WTC11 (cell line): ENCODE data around the gene DDX46. TPM values are rescaled to one million over a fixed set of nuclear protein-coding genes. Genes with fewer than 3 reads are reported as not detected.
A peak's percentile ranks its signal among the peaks of the same experiment; 100 is the strongest.

Experiments used
- ATAC-seq: fragments of 200-7000 bp; cut with Tn5 transposase; 2 replicates; pipeline ENCODE4 v1.10.0; 2021; ENCODE audit warnings: mild to moderate bottlenecking, moderate library complexity
- CTCF ChIA-PET: fragments of 300-600 bp; sonication (Branson Sonifier 250); formaldehyde crosslinking; loops from one replicate; lab custom pipeline; 2021; ENCODE audit warnings: antibody characterized with exemption; lab: Charles Lee
- POLR2A ChIA-PET: fragments of 350-600 bp; sonication (Branson Sonifier 250); formaldehyde crosslinking; loops from one replicate; lab custom pipeline; 2021; ENCODE audit warnings: antibody characterized with exemption; lab: Charles Lee
- DNase-seq: peaks from one replicate; pipeline ENCODE4 v3.0.0; 2021; ENCODE audit warnings: low spot score
- H3K27ac Mint-ChIP-seq: 2 replicates; pipeline ENCODE4 v1.8.0; 2021; ENCODE audit warnings: mixed read lengths
- H3K27me3 Mint-ChIP-seq: 2 replicates; pipeline ENCODE4 v1.8.0; 2021; ENCODE audit warnings: low read depth, mild to moderate bottlenecking, moderate library complexity, mixed read lengths
- H3K36me3 Mint-ChIP-seq: 2 replicates; pipeline ENCODE4 v1.8.0; 2021; ENCODE audit warnings: mixed read lengths
- H3K4me1 Mint-ChIP-seq: 2 replicates; pipeline ENCODE4 v1.8.0; 2022; ENCODE audit warnings: mixed read lengths
- H3K4me3 Mint-ChIP-seq: 2 replicates; pipeline ENCODE4 v1.8.0; 2021; ENCODE audit warnings: mild to moderate bottlenecking, moderate library complexity, mixed read lengths
- H3K9me3 Mint-ChIP-seq: 2 replicates; pipeline ENCODE4 v1.8.0; 2021; ENCODE audit warnings: mixed read lengths
- CREM ChIP-seq: sonication (generic); formaldehyde crosslinking; IDR thresholded peaks from 2 replicates; pipeline ENCODE4 v1.8.1; 2022; ENCODE audit warnings: mild to moderate bottlenecking, missing genetic modification reagents, moderate library complexity
- FOXJ3 ChIP-seq: sonication (generic); formaldehyde crosslinking; IDR thresholded peaks from 2 replicates; pipeline ENCODE4 v1.9.0; 2021; ENCODE audit warnings: missing genetic modification reagents, mild to moderate bottlenecking, borderline replicate concordance
- FOXK1 ChIP-seq: sonication (generic); formaldehyde crosslinking; IDR thresholded peaks from 2 replicates; pipeline ENCODE4 v1.8.0; 2022; ENCODE audit warnings: mild to moderate bottlenecking, moderate library complexity, missing genetic modification reagents
- GTF2I ChIP-seq: fragments of 250-450 bp; sonication (Bioruptor Pico); conservative IDR thresholded peaks from 2 replicates; pipeline ENCODE4 v1.4.0; 2021; ENCODE audit warnings: mild to moderate bottlenecking
- MLX ChIP-seq: sonication (generic); formaldehyde crosslinking; IDR thresholded peaks from 2 replicates; pipeline ENCODE4 v1.8.1; 2023; ENCODE audit warnings: mild to moderate bottlenecking, missing genetic modification reagents, moderate library complexity
- MXD4 ChIP-seq: fragments of 250-450 bp; sonication (Bioruptor Pico); IDR thresholded peaks from 2 replicates; pipeline ENCODE4 v1.8.0; 2021; ENCODE audit warnings: mild to moderate bottlenecking, moderate library complexity, borderline replicate concordance
- NFATC4 ChIP-seq: fragments of 250-450 bp; sonication (Bioruptor Pico); IDR thresholded peaks from 2 replicates; pipeline ENCODE4 v1.9.0; 2021; ENCODE audit warnings: mild to moderate bottlenecking
- SMAD3 ChIP-seq: sonication (generic); formaldehyde crosslinking; IDR thresholded peaks from 2 replicates; pipeline ENCODE4 v1.8.0; 2022; ENCODE audit warnings: missing genetic modification reagents, mild to moderate bottlenecking, borderline replicate concordance
- TEAD1 ChIP-seq: sonication (generic); formaldehyde crosslinking; IDR thresholded peaks from 2 replicates; pipeline ENCODE4 v1.8.0; 2022; ENCODE audit warnings: mild to moderate bottlenecking, missing genetic modification reagents
- TP53 ChIP-seq: sonication (generic); formaldehyde crosslinking; IDR thresholded peaks from 2 replicates; pipeline ENCODE4 v1.8.1; 2023; ENCODE audit warnings: mild to moderate bottlenecking, missing genetic modification reagents
- ZNF121 ChIP-seq: sonication (generic); formaldehyde crosslinking; IDR thresholded peaks from 2 replicates; pipeline ENCODE4 v1.8.0; 2023; ENCODE audit warnings: missing genetic modification reagents
- ZNF263 ChIP-seq: sonication (generic); formaldehyde crosslinking; IDR thresholded peaks from 2 replicates; pipeline ENCODE4 v1.8.1; 2022; ENCODE audit warnings: low read depth, mild to moderate bottlenecking, moderate library complexity, missing genetic modification reagents
- ZNF423 ChIP-seq: fragments of 250-450 bp; sonication (Bioruptor Pico); IDR thresholded peaks from 2 replicates; pipeline ENCODE4 v2.1.2; 2022; ENCODE audit warnings: mild to moderate bottlenecking, moderate library complexity
- total RNA-seq: library from RNA; stranded (reverse); gene quantifications from 3 replicates; pipeline ENCODE4 v1.2.3, GENCODE V29; 2021
- TF ChIP-seq, protein P1 (sequence below): sonication (generic); formaldehyde crosslinking; IDR thresholded peaks from 2 replicates; pipeline ENCODE4 v1.8.0; 2023; ENCODE audit warnings: mild to moderate bottlenecking, missing genetic modification reagents
- TF ChIP-seq, protein P2 (sequence below): sonication (generic); formaldehyde crosslinking; IDR thresholded peaks from 2 replicates; pipeline ENCODE4 v1.8.1; 2022; ENCODE audit warnings: low read depth, mild to moderate bottlenecking, moderate library complexity, missing genetic modification reagents, borderline replicate concordance
- TF ChIP-seq, protein P3 (sequence below): fragments of 200-600 bp; IDR thresholded peaks from 2 replicates; pipeline ENCODE4 v1.8.0; 2022; ENCODE audit warnings: antibody characterized with exemption
- TF ChIP-seq, protein P4 (sequence below): fragments of 250-450 bp; sonication (Bioruptor Pico); IDR thresholded peaks from 2 replicates; pipeline ENCODE4 v1.9.0; 2021; ENCODE audit warnings: mild to moderate bottlenecking
- TF ChIP-seq, protein P5 (sequence below): sonication (generic); formaldehyde crosslinking; IDR thresholded peaks from 2 replicates; pipeline ENCODE4 v1.8.0; 2023; ENCODE audit warnings: missing genetic modification reagents, mild to moderate bottlenecking, borderline replicate concordance

Gene DDX46
- total RNA-seq, 1 experiment from 2014 or later = 123 TPM

- TF ChIP-seq MLX (CRISPR knock-in tag) (no peak), ZNF263 (no peak), TP53 (CRISPR knock-in tag) (peak; percentile 70; the same call in 1 of the 2 replicates), GTF2I (no peak)
- TF ChIP-seq, protein P1, sequence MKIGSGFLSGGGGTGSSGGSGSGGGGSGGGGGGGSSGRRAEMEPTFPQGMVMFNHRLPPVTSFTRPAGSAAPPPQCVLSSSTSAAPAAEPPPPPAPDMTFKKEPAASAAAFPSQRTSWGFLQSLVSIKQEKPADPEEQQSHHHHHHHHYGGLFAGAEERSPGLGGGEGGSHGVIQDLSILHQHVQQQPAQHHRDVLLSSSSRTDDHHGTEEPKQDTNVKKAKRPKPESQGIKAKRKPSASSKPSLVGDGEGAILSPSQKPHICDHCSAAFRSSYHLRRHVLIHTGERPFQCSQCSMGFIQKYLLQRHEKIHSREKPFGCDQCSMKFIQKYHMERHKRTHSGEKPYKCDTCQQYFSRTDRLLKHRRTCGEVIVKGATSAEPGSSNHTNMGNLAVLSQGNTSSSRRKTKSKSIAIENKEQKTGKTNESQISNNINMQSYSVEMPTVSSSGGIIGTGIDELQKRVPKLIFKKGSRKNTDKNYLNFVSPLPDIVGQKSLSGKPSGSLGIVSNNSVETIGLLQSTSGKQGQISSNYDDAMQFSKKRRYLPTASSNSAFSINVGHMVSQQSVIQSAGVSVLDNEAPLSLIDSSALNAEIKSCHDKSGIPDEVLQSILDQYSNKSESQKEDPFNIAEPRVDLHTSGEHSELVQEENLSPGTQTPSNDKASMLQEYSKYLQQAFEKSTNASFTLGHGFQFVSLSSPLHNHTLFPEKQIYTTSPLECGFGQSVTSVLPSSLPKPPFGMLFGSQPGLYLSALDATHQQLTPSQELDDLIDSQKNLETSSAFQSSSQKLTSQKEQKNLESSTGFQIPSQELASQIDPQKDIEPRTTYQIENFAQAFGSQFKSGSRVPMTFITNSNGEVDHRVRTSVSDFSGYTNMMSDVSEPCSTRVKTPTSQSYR (CRISPR knock-in tag) = no peak; the same call in 1 of the 2 replicates
Measured at GRCh38 chr5:134738133-134738962, 20.2 kb upstream of the DDX46 start, which contains the start of gene CAMLG (continued).

- Mint-ChIP-seq H3K36me3 (peaks cover 18% of the 10 kb centered on the region), H3K9me3 (no peaks in the 10 kb centered on the region), H3K27ac (peak overlapping the region; percentile 80), H3K4me1 (peaks cover 8% of the 10 kb centered on the region), H3K4me3 (peak overlapping the region; percentile 95), H3K27me3 (no peaks in the 10 kb centered on the region)
- POLR2A ChIA-PET = interaction anchor here (0.5 to 1.3 kb wide), 9 partner anchors 19 to 513 kb away, joined by 3 to 12 read pairs (median 5); partner anchors contain the start of genes DDX46, PCBD2, PPP2CA and TXNDC15
- CTCF ChIA-PET = interaction anchor here (0.8 to 4.3 kb wide), 10 partner anchors 8 to 166 kb away, joined by 3 to 30 read pairs (median 7); partner anchors contain the start of genes DDX46 and PCBD2
- no peak for DNase-seq
- ATAC-seq = peak; percentile 5
- TF ChIP-seq SMAD3 (CRISPR knock-in tag) = no peak
- TF ChIP-seq FOXK1 (CRISPR knock-in tag) = no peak
- no peak for TF ChIP-seq ZNF121 (CRISPR knock-in tag)
- TF ChIP-seq, protein P2, sequence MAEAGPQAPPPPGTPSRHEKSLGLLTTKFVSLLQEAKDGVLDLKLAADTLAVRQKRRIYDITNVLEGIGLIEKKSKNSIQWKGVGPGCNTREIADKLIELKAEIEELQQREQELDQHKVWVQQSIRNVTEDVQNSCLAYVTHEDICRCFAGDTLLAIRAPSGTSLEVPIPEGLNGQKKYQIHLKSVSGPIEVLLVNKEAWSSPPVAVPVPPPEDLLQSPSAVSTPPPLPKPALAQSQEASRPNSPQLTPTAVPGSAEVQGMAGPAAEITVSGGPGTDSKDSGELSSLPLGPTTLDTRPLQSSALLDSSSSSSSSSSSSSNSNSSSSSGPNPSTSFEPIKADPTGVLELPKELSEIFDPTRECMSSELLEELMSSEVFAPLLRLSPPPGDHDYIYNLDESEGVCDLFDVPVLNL = no peak
- TF ChIP-seq FOXJ3 (CRISPR knock-in tag) = no peak
- TF ChIP-seq, protein P3, sequence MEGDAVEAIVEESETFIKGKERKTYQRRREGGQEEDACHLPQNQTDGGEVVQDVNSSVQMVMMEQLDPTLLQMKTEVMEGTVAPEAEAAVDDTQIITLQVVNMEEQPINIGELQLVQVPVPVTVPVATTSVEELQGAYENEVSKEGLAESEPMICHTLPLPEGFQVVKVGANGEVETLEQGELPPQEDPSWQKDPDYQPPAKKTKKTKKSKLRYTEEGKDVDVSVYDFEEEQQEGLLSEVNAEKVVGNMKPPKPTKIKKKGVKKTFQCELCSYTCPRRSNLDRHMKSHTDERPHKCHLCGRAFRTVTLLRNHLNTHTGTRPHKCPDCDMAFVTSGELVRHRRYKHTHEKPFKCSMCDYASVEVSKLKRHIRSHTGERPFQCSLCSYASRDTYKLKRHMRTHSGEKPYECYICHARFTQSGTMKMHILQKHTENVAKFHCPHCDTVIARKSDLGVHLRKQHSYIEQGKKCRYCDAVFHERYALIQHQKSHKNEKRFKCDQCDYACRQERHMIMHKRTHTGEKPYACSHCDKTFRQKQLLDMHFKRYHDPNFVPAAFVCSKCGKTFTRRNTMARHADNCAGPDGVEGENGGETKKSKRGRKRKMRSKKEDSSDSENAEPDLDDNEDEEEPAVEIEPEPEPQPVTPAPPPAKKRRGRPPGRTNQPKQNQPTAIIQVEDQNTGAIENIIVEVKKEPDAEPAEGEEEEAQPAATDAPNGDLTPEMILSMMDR = no peak
- TF ChIP-seq NFATC4 (CRISPR knock-in tag) = no peak
- TF ChIP-seq CREM (CRISPR knock-in tag) = no peak
- TF ChIP-seq, protein P4, sequence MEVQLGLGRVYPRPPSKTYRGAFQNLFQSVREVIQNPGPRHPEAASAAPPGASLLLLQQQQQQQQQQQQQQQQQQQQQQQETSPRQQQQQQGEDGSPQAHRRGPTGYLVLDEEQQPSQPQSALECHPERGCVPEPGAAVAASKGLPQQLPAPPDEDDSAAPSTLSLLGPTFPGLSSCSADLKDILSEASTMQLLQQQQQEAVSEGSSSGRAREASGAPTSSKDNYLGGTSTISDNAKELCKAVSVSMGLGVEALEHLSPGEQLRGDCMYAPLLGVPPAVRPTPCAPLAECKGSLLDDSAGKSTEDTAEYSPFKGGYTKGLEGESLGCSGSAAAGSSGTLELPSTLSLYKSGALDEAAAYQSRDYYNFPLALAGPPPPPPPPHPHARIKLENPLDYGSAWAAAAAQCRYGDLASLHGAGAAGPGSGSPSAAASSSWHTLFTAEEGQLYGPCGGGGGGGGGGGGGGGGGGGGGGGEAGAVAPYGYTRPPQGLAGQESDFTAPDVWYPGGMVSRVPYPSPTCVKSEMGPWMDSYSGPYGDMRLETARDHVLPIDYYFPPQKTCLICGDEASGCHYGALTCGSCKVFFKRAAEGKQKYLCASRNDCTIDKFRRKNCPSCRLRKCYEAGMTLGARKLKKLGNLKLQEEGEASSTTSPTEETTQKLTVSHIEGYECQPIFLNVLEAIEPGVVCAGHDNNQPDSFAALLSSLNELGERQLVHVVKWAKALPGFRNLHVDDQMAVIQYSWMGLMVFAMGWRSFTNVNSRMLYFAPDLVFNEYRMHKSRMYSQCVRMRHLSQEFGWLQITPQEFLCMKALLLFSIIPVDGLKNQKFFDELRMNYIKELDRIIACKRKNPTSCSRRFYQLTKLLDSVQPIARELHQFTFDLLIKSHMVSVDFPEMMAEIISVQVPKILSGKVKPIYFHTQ (CRISPR knock-in tag) = no peak
- no peak for TF ChIP-seq GTF2I
- TF ChIP-seq, protein P5, sequence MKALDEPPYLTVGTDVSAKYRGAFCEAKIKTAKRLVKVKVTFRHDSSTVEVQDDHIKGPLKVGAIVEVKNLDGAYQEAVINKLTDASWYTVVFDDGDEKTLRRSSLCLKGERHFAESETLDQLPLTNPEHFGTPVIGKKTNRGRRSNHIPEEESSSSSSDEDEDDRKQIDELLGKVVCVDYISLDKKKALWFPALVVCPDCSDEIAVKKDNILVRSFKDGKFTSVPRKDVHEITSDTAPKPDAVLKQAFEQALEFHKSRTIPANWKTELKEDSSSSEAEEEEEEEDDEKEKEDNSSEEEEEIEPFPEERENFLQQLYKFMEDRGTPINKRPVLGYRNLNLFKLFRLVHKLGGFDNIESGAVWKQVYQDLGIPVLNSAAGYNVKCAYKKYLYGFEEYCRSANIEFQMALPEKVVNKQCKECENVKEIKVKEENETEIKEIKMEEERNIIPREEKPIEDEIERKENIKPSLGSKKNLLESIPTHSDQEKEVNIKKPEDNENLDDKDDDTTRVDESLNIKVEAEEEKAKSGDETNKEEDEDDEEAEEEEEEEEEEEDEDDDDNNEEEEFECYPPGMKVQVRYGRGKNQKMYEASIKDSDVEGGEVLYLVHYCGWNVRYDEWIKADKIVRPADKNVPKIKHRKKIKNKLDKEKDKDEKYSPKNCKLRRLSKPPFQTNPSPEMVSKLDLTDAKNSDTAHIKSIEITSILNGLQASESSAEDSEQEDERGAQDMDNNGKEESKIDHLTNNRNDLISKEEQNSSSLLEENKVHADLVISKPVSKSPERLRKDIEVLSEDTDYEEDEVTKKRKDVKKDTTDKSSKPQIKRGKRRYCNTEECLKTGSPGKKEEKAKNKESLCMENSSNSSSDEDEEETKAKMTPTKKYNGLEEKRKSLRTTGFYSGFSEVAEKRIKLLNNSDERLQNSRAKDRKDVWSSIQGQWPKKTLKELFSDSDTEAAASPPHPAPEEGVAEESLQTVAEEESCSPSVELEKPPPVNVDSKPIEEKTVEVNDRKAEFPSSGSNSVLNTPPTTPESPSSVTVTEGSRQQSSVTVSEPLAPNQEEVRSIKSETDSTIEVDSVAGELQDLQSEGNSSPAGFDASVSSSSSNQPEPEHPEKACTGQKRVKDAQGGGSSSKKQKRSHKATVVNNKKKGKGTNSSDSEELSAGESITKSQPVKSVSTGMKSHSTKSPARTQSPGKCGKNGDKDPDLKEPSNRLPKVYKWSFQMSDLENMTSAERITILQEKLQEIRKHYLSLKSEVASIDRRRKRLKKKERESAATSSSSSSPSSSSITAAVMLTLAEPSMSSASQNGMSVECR (CRISPR knock-in tag) = no peak
- TF ChIP-seq ZNF423 (CRISPR knock-in tag) = no peak
- no peak for TF ChIP-seq MXD4 (CRISPR knock-in tag)
- TF ChIP-seq TEAD1 (CRISPR knock-in tag) = no peak; the same call in 1 of the 2 replicates
Measured at GRCh38 chr5:134738963-134739661, 19.5 kb upstream of the DDX46 start.
